GM10266 (cell line): ENCODE data around the gene ZNF75A.

Experiments
- DNase-seq: peaks from one replicate; pipeline ENCODE4 v3.0.0; 2012; ENCODE audit errors: extremely low spot score
- CTCF ChIP-seq: IDR thresholded peaks from 2 replicates; pipeline ENCODE4 v1.5.1; 2012; ENCODE audit warnings: mild to moderate bottlenecking, low read depth; ENCODE audit not compliant: control insufficient read depth, insufficient read depth; ENCODE audit errors: missing control alignments

The ZNF75A gene

GRCh38 chr16:3295209-3295608, 10.1 kb upstream of the ZNF75A start:
- no peak for DNase-seq
- TF ChIP-seq CTCF: no peak

GRCh38 chr16:3295783-3296182, 9.5 kb upstream of the ZNF75A start:
- DNase-seq: no peak
- TF ChIP-seq CTCF: no peak

GRCh38 chr16:3304370-3304769, 927 bp upstream of the ZNF75A start:
- no peak for DNase-seq
- TF ChIP-seq CTCF: no peak

- TF ChIP-seq CTCF: no peak
- DNase-seq: no peak
These were observed 781 bp downstream of the ZNF75A start for GRCh38 chr16:3306078-3306477.

- no peak for DNase-seq
- no peak for TF ChIP-seq CTCF
These were observed 6.2 kb downstream of the ZNF75A start for GRCh38 chr16:3311496-3311895.

GRCh38 chr16:3317315-3317999, 12.2 kb downstream of the ZNF75A start:
- TF ChIP-seq CTCF: no peak
- DNase-seq: no peak

- no peak for DNase-seq
- TF ChIP-seq CTCF: no peak
These were observed 16.5 kb downstream of the ZNF75A start for GRCh38 chr16:3321816-3322215.
